Epithelial cell of esophagus (primary cell): ENCODE measurements around the gene ZNF30.

Experiments
- DNase-seq: peaks from one replicate; pipeline ENCODE4 v3.0.0; 2010; ENCODE audit warnings: low read depth
- H3K4me3 ChIP-seq: 2 replicates; pipeline ENCODE4 v1.5.1; 2011; ENCODE audit warnings: mild to moderate bottlenecking, low read length, control low read depth
- TF ChIP-seq, protein P1 (sequence below): IDR thresholded peaks from 2 replicates; pipeline ENCODE4 v1.5.1; 2011; ENCODE audit warnings: low read depth, mild to moderate bottlenecking, low read length, control low read depth, inconsistent platforms; ENCODE audit not compliant: insufficient read depth; ENCODE audit errors: missing control alignments

ZNF30 gene

GRCh38 chr19:34936184-34936583 is 9.5 kb downstream of the ZNF30 start:
- TF ChIP-seq, protein P1, sequence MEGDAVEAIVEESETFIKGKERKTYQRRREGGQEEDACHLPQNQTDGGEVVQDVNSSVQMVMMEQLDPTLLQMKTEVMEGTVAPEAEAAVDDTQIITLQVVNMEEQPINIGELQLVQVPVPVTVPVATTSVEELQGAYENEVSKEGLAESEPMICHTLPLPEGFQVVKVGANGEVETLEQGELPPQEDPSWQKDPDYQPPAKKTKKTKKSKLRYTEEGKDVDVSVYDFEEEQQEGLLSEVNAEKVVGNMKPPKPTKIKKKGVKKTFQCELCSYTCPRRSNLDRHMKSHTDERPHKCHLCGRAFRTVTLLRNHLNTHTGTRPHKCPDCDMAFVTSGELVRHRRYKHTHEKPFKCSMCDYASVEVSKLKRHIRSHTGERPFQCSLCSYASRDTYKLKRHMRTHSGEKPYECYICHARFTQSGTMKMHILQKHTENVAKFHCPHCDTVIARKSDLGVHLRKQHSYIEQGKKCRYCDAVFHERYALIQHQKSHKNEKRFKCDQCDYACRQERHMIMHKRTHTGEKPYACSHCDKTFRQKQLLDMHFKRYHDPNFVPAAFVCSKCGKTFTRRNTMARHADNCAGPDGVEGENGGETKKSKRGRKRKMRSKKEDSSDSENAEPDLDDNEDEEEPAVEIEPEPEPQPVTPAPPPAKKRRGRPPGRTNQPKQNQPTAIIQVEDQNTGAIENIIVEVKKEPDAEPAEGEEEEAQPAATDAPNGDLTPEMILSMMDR = no peak

GRCh38 chr19:34938886-34939285 is 12.2 kb downstream of the ZNF30 start:
- no peak for DNase-seq
- TF ChIP-seq, protein P1 = no peak
- H3K4me3 ChIP-seq = no peak overlapping the region

More at GRCh38 chr19:34936184-34936583, 9.5 kb downstream of the ZNF30 start:
- DNase-seq = no peak
- no peak overlapping the region for H3K4me3 ChIP-seq

- DNase-seq = no peak
- H3K4me3 ChIP-seq = no peak overlapping the region
- TF ChIP-seq, protein P1 = no peak
Observed at GRCh38 chr19:34943861-34944573, 17.3 kb downstream of the ZNF30 start.

DNA sequence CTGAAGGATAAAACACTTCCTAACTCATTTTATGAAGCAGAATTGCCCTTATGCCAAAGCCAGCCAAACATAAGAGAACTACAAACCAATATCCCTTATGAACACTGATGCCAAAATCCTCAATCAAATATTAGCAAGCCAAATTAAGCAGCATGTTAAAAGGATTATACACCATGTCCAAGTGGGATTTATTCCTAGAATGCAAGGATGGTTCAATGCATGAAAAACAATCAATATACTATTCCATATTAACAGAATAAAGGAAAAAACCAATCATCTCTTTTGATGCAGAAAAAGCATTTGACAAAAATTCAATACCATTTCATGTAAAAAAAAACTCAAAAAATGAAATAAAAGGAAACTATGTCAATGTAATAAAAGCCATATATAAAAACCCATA is 26.4 kb downstream of the ZNF30 start:
- TF ChIP-seq, protein P1 = no peak
- no peak overlapping the region for H3K4me3 ChIP-seq
- DNase-seq = no peak

DNA sequence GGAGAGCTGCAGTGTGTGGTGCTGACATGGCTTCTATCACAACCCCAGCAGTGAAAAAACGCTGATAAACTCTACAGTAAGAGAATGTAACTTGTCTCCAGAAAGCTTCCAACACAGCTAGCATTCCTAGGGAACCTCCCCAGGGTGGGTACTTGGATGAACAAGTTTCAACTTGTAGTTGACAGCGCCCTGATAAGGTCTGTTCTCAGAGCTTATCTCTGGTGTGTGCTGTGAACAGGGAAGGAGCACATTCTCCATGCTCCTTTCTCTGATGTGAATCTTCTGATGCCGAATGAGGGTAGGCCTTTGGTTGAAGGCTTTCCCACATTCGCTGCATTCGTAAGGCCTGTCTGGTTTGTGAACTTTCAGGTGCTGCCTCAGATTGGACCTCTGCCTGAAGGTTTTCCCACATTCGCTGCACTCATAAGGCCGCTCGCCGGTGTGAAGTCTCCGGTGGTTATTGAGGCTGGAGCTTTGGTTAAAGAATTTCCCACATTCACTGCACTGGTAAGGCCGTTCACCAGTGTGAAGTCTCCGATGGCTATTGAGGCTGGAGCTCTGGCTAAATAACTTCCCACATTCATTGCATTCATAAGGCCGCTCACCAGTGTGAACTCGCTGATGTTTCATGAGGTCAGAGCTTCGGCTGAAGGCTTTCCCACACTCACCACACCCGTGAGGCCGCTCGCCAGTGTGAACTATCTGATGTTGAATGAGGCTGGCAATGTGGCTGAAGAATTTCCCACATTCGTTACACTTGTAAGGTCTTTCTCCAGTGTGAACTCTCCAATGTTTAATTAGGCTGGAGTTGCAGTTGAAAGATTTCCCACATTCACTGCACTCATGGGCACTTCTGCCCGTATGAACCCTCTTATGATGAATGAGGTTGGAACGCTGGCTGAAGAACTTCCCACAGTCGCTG is 31.4 kb downstream of the ZNF30 start:
- TF ChIP-seq, protein P1 = no peak
- no peak overlapping the region for H3K4me3 ChIP-seq
- no peak for DNase-seq

- DNase-seq = no peak
- TF ChIP-seq, protein P1 = no peak
- no peak overlapping the region for H3K4me3 ChIP-seq
Observed at GRCh38 chr19:34959021-34959420, 32.3 kb downstream of the ZNF30 start.
